HepG2 (cell line): ENCODE data around the gene MRPL20. TPM values are rescaled to one million over a fixed set of nuclear protein-coding genes. Genes with fewer than 3 reads are reported as not detected.
A peak's percentile ranks its signal among the peaks of the same experiment; 100 is the strongest.

Experiments used
- BRCA1 ChIP-seq: sonication (generic); formaldehyde crosslinking; IDR thresholded peaks from 2 replicates; pipeline ENCODE4 v1.4.0; 2020; ENCODE audit warnings: missing genetic modification reagents
- GABPA ChIP-seq, 2 experiments: IDR thresholded peaks; 2 replicates each; pipeline ENCODE4 v1.6.1; 2011 to 2016; ENCODE audit warnings: low read depth in 2 of 2, low read length in 1 of 2, missing biosample characterization in 1 of 2, missing genetic modification characterization in 1 of 2
- HOXD1 ChIP-seq: sonication (generic); formaldehyde crosslinking; IDR thresholded peaks from 2 replicates; pipeline ENCODE4 v1.5.0; 2020; ENCODE audit warnings: missing genetic modification reagents
- LCORL ChIP-seq, 2 experiments: fragments of 450-650 bp in 1 of 2; sonication (generic) in 1 of 2; formaldehyde crosslinking in 1 of 2; IDR thresholded peaks; 2 replicates each; pipeline versions ENCODE4 v1.5.0 to v1.6.1; 2017 to 2020; ENCODE audit warnings: antibody characterized with exemption in 1 of 2, missing genetic modification reagents in 1 of 2
- PHF20 ChIP-seq: sonication (generic); formaldehyde crosslinking; IDR thresholded peaks from 2 replicates; pipeline ENCODE4 v1.5.0; 2020; ENCODE audit warnings: mild to moderate bottlenecking, missing genetic modification reagents
- THAP9 ChIP-seq: sonication (generic); formaldehyde crosslinking; IDR thresholded peaks from 2 replicates; pipeline ENCODE4; 2020; ENCODE audit warnings: missing genetic modification reagents, mild to moderate bottlenecking, borderline replicate concordance
- ZBED4 ChIP-seq: sonication (generic); formaldehyde crosslinking; IDR thresholded peaks from 2 replicates; pipeline ENCODE4 v1.4.0; 2020; ENCODE audit warnings: missing genetic modification reagents, borderline replicate concordance
- ZNF205 ChIP-seq: IDR thresholded peaks from 2 replicates; pipeline ENCODE4 v1.6.1; 2018; ENCODE audit warnings: missing biosample characterization, missing genetic modification reagents
- ZNF256 ChIP-seq: sonication (generic); formaldehyde crosslinking; conservative IDR thresholded peaks from 2 replicates; pipeline ENCODE4 v1.4.0; 2020; ENCODE audit warnings: missing genetic modification reagents
- ZNF367 ChIP-seq: sonication (generic); formaldehyde crosslinking; IDR thresholded peaks from 2 replicates; pipeline ENCODE4 v1.4.0; 2020; ENCODE audit warnings: missing genetic modification reagents, borderline replicate concordance
- ZNF674 ChIP-seq: sonication (generic); formaldehyde crosslinking; IDR thresholded peaks from 2 replicates; pipeline ENCODE4 v1.5.0; 2020; ENCODE audit warnings: low read depth, mild to moderate bottlenecking, missing genetic modification reagents
- ZUFSP ChIP-seq: sonication (generic); formaldehyde crosslinking; IDR thresholded peaks from 2 replicates; pipeline ENCODE4 v1.9.0; 2021; ENCODE audit warnings: missing genetic modification reagents, mild to moderate bottlenecking, borderline replicate concordance
- polyA plus RNA-seq, 8 experiments: library from polyadenylated mRNA; depleted of rRNA in 3 of 8; stranded (reverse) in 7 of 8; unstranded in 1 of 8; fragments of >200 nt; fragmentation: Illumina TruSeq in 4 of 8; extraction: Trizol in 4 of 8; gene quantifications; 2 replicates each; pipeline versions ENCODE4 v1.2.1 to v1.2.3, GENCODE V29; 2011 to 2016; ENCODE audit warnings: low read depth in 4 of 8, missing spikeins in 1 of 8, mixed read lengths in 1 of 8; ENCODE audit not compliant: insufficient read depth in 1 of 8
- total RNA-seq, 5 experiments: library from RNA; depleted of rRNA; stranded (reverse); fragments of >200 nt; fragmentation: Illumina TruSeq; extraction: Trizol; gene quantifications; 2 replicates each; pipeline ENCODE4 v1.2.3, GENCODE V29; 2016; ENCODE audit warnings: low read depth in 1 of 5
- TF ChIP-seq, protein P1 (sequence below), 2 experiments: sonication (generic) in 1 of 2; formaldehyde crosslinking in 1 of 2; IDR thresholded peaks; 2 replicates each; pipeline versions ENCODE4 v1.4.0 to v1.6.1; 2016 to 2020; ENCODE audit warnings: borderline replicate concordance in 1 of 2, low read depth in 1 of 2, mild to moderate bottlenecking in 1 of 2, missing genetic modification reagents in 1 of 2

MRPL20 gene
- total and polyA plus RNA-seq, 2 of the 13 experiments (the other 11 are each of a cell fraction or from before 2014, with no cell fraction given): 59.2 to 127 TPM

GRCh38 chr1:1400576-1401456, 6.3 kb downstream of the MRPL20 start (continued):
- TF ChIP-seq, protein P1, sequence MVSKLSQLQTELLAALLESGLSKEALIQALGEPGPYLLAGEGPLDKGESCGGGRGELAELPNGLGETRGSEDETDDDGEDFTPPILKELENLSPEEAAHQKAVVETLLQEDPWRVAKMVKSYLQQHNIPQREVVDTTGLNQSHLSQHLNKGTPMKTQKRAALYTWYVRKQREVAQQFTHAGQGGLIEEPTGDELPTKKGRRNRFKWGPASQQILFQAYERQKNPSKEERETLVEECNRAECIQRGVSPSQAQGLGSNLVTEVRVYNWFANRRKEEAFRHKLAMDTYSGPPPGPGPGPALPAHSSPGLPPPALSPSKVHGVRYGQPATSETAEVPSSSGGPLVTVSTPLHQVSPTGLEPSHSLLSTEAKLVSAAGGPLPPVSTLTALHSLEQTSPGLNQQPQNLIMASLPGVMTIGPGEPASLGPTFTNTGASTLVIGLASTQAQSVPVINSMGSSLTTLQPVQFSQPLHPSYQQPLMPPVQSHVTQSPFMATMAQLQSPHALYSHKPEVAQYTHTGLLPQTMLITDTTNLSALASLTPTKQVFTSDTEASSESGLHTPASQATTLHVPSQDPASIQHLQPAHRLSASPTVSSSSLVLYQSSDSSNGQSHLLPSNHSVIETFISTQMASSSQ (IDR thresholded peaks at IDR 0.05; ENCODE audit: low read depth): peak; percentile 59; the same call in 1 of the 2 replicates
- TF ChIP-seq, protein P1 (CRISPR knock-in tag; IDR thresholded peaks at IDR 0.05; ENCODE audit: borderline replicate concordance): peak; percentile 88
- TF ChIP-seq LCORL (IDR thresholded peaks at IDR 0.05): no peak
- TF ChIP-seq LCORL (CRISPR knock-in tag; IDR thresholded peaks at IDR 0.05): peak; percentile 96
- 0 out of 2 replicates have a peak, but pooled peaks have one; percentile 58 for TF ChIP-seq ZNF256 (CRISPR knock-in tag)
- peak; percentile 69 for TF ChIP-seq ZBED4
- peak; percentile 94 for TF ChIP-seq ZNF205 (CRISPR knock-in tag)
- no peak for TF ChIP-seq ZUFSP
- peak; percentile 94; the same call in 1 of the 2 replicates for TF ChIP-seq BRCA1 (CRISPR knock-in tag)
- TF ChIP-seq HOXD1 (CRISPR knock-in tag): peak; percentile 96
- peak; percentile 71 for TF ChIP-seq PHF20 (CRISPR knock-in tag)
- TF ChIP-seq ZNF674: no peak
- TF ChIP-seq ZNF367 (CRISPR knock-in tag): 0 out of 2 replicates have a peak, but pooled peaks have one; percentile 36
- TF ChIP-seq GABPA (IDR thresholded peaks at IDR 0.05; ENCODE audit: low read depth, low read length): no peak
- peak; percentile 81 for TF ChIP-seq GABPA (CRISPR knock-in tag; IDR thresholded peaks at IDR 0.05; ENCODE audit: low read depth)
- no peak; the same call in 1 of the 2 replicates for TF ChIP-seq THAP9
